A172 (cell line): Measurements from ENCODE around the gene VSIG10. TPM values are rescaled to one million over a fixed set of nuclear protein-coding genes. Genes with fewer than 3 reads are reported as not detected.
"Not testable (repeated sequence)": the region's sequence is repeated elsewhere in the genome, so short reads cannot be mapped to it uniquely, and the experiment has no call there.

Source experiments
- DNase-seq: peaks from one replicate; pipeline ENCODE4 v3.0.0-alpha.2; 2015; ENCODE audit warnings: low spot score
- total RNA-seq: library from RNA; depleted of rRNA; stranded (reverse); fragments of >200 nt; shearing (Covaris generic); gene quantifications from 2 replicates; pipeline ENCODE4 v1.2.3, GENCODE V29; 2014

VSIG10 gene
- total RNA-seq, 1 experiment from 2014 or later, result 14.8 TPM

- no peak for DNase-seq
These were observed 3.9 kb upstream of the VSIG10 start for GRCh38 chr12:118107694-118108093.

- no peak for DNase-seq
These were observed 3.2 kb upstream of the VSIG10 start for GRCh38 chr12:118107011-118107410.

GRCh38 chr12:118103201-118103600 is 610 bp downstream of the VSIG10 start:
- DNase-seq, result no peak

GRCh38 chr12:118102609-118103008 is 1.2 kb downstream of the VSIG10 start:
- no peak for DNase-seq

- DNase-seq, result peak; percentile 68
These were observed 1.7 kb downstream of the VSIG10 start for GRCh38 chr12:118102070-118102469.

- no peak for DNase-seq
These were observed 2.8 kb downstream of the VSIG10 start for GRCh38 chr12:118101051-118101450.

- no peak for DNase-seq
These were observed 4.7 kb downstream of the VSIG10 start for GRCh38 chr12:118098911-118099671.

GRCh38 chr12:118098401-118098800 is 5.4 kb downstream of the VSIG10 start:
- DNase-seq, result no peak

- no peak for DNase-seq
These were observed 9.8 kb downstream of the VSIG10 start for GRCh38 chr12:118094039-118094438.

- no peak for DNase-seq
These were observed 14.0 kb downstream of the VSIG10 start for GRCh38 chr12:118089782-118090181.

- no peak for DNase-seq
These were observed 21.6 kb downstream of the VSIG10 start for GRCh38 chr12:118082161-118082560.

- not testable (repeated sequence) for DNase-seq
These were observed 22.3 kb downstream of the VSIG10 start for GRCh38 chr12:118081521-118081920.

- no peak for DNase-seq
These were observed 30.0 kb downstream of the VSIG10 start for GRCh38 chr12:118073768-118074167.

GRCh38 chr12:118070650-118071049 is 33.2 kb downstream of the VSIG10 start:
- no peak for DNase-seq

- DNase-seq, result no peak
These were observed 35.4 kb downstream of the VSIG10 start for GRCh38 chr12:118068445-118068844.

GRCh38 chr12:118065380-118065779 is 38.4 kb downstream of the VSIG10 start:
- DNase-seq, result no peak

GRCh38 chr12:118064608-118065007 is 39.2 kb downstream of the VSIG10 start:
- no peak for DNase-seq

- DNase-seq, result no peak
These were observed 40.0 kb downstream of the VSIG10 start for GRCh38 chr12:118063576-118064391.

GRCh38 chr12:118061873-118062843 is 41.7 kb downstream of the VSIG10 start:
- DNase-seq, result peak; percentile 53

- peak; percentile 42 for DNase-seq
These were observed 42.6 kb downstream of the VSIG10 start, which contains the start of gene WSB2 for GRCh38 chr12:118061011-118061872. Gene WSB2 (minus strand): TSS chr12:118061179. CDS start chr12:118061048, 131 bp downstream.
